ENCODE results near the gene UROD. TPM values are rescaled to one million over a fixed set of nuclear protein-coding genes. Genes with fewer than 3 reads are reported as not detected.

The UROD gene
- total RNA-seq, 2 experiments from 2014 or later: 105 to 106 TPM

GRCh38 chr1:45018599-45019230 is 6.7 kb downstream of the UROD start:
- intact Hi-C loops (cut with micrococcal nuclease): loop anchor here (1.0 to 10.0 kb wide), 3 partner anchors 212 to 282 kb away; partner anchors contain the start of genes BTBD19, DYNLT4 and PLK3
- POLR2A ChIA-PET: interaction anchor here (0.6 to 1.0 kb wide), 2 partner anchors 11 to 200 kb away, joined by 3 read pairs; no protein-coding TSS in a partner anchor
- Mint-ChIP-seq H3K36me3 (peaks cover 8% of the 10 kb centered on the region), H3K27me3 (no peaks in the 10 kb centered on the region), H3K4me1 (ENCODE audit: low read depth) (peaks cover 12% of the 10 kb centered on the region), H3K9me3 (no peaks in the 10 kb centered on the region), H3K4me3 (no peak overlapping the region), H3K27ac (no peak overlapping the region)
- DNase-seq: peak; percentile 75
- CTCF ChIA-PET: interaction anchor here (0.6 to 6.9 kb wide), 20 partner anchors 9 to 477 kb away, joined by 3 to 195 read pairs (median 4); partner anchors contain the start of gene MUTYH

- Mint-ChIP-seq H3K27me3 (no peaks in the 10 kb centered on the region), H3K36me3 (no peaks in the 10 kb centered on the region), H3K4me1 (ENCODE audit: low read depth) (peaks cover 9% of the 10 kb centered on the region), H3K27ac (no peak overlapping the region), H3K4me3 (no peak overlapping the region), H3K9me3 (no peaks in the 10 kb centered on the region)
- intact Hi-C loops (cut with micrococcal nuclease): no loop called here
- no peak for DNase-seq
- CTCF ChIA-PET: no interaction called here
- POLR2A ChIA-PET: no interaction called here
These were observed 11.6 kb downstream of the UROD start for GRCh38 chr1:45023663-45024062.

GRCh38 chr1:45026446-45026845 is 14.4 kb downstream of the UROD start:
- intact Hi-C loops (cut with micrococcal nuclease): no loop called here
- no peak overlapping the region for H3K27ac Mint-ChIP-seq
- no peaks in the 10 kb centered on the region for H3K9me3 Mint-ChIP-seq
- H3K4me1 Mint-ChIP-seq (ENCODE audit: low read depth): peaks cover 9% of the 10 kb centered on the region
- no peaks in the 10 kb centered on the region for H3K27me3 Mint-ChIP-seq
- ChIA-PET POLR2A (no interaction called here), CTCF (no interaction called here)
- no peak overlapping the region for H3K4me3 Mint-ChIP-seq
- no peaks in the 10 kb centered on the region for H3K36me3 Mint-ChIP-seq
- DNase-seq: no peak

GRCh38 chr1:45032837-45033236 is 20.8 kb downstream of the UROD start:
- ChIA-PET POLR2A (no interaction called here), CTCF (interaction anchor here (2.6 to 3.6 kb wide), 2 partner anchors 14 to 18 kb away, joined by 9 to 14 read pairs; no protein-coding TSS in a partner anchor)
- H3K27ac Mint-ChIP-seq: no peak overlapping the region
- H3K4me1 Mint-ChIP-seq (ENCODE audit: low read depth): peaks cover 5% of the 10 kb centered on the region
- H3K4me3 Mint-ChIP-seq: no peak overlapping the region
- H3K27me3 Mint-ChIP-seq: no peaks in the 10 kb centered on the region
- no peaks in the 10 kb centered on the region for H3K9me3 Mint-ChIP-seq
- DNase-seq: no peak
- intact Hi-C loops (cut with micrococcal nuclease): no loop called here
- no peaks in the 10 kb centered on the region for H3K36me3 Mint-ChIP-seq

- Mint-ChIP-seq H3K27ac (no peak overlapping the region), H3K4me3 (no peak overlapping the region), H3K9me3 (no peaks in the 10 kb centered on the region), H3K27me3 (no peaks in the 10 kb centered on the region), H3K4me1 (ENCODE audit: low read depth) (peaks cover 5% of the 10 kb centered on the region), H3K36me3 (no peaks in the 10 kb centered on the region)
- intact Hi-C loops (cut with micrococcal nuclease): no loop called here
- ChIA-PET CTCF (interaction anchor here (2.6 to 3.6 kb wide), 2 partner anchors 14 to 19 kb away, joined by 9 to 14 read pairs; no protein-coding TSS in a partner anchor), POLR2A (no interaction called here)
- DNase-seq: no peak
These were observed 21.3 kb downstream of the UROD start for GRCh38 chr1:45033356-45033755.

- Mint-ChIP-seq H3K4me3 (no peak overlapping the region), H3K27ac (no peak overlapping the region), H3K4me1 (ENCODE audit: low read depth) (peaks cover 5% of the 10 kb centered on the region), H3K27me3 (no peaks in the 10 kb centered on the region), H3K9me3 (no peaks in the 10 kb centered on the region), H3K36me3 (no peaks in the 10 kb centered on the region)
- ChIA-PET CTCF (interaction anchor here (3.6 kb wide), 1 partner anchor 17 kb away, joined by 14 read pairs; no protein-coding TSS in a partner anchor), POLR2A (no interaction called here)
- intact Hi-C loops (cut with micrococcal nuclease): no loop called here
- no peak for DNase-seq
These were observed 23.7 kb downstream of the UROD start for GRCh38 chr1:45035631-45036301.

GRCh38 chr1:45037456-45037855 is 25.4 kb downstream of the UROD start:
- intact Hi-C loops (cut with micrococcal nuclease): no loop called here
- ChIA-PET POLR2A (no interaction called here), CTCF (no interaction called here)
- H3K4me3 Mint-ChIP-seq: no peak overlapping the region
- no peaks in the 10 kb centered on the region for H3K27me3 Mint-ChIP-seq
- no peaks in the 10 kb centered on the region for H3K36me3 Mint-ChIP-seq
- DNase-seq: no peak
- no peak overlapping the region for H3K27ac Mint-ChIP-seq
- peaks cover 5% of the 10 kb centered on the region for H3K4me1 Mint-ChIP-seq (ENCODE audit: low read depth)
- no peaks in the 10 kb centered on the region for H3K9me3 Mint-ChIP-seq

GRCh38 chr1:45038240-45038639 is 26.2 kb downstream of the UROD start:
- Mint-ChIP-seq H3K27ac (no peak overlapping the region), H3K36me3 (no peaks in the 10 kb centered on the region), H3K27me3 (no peaks in the 10 kb centered on the region), H3K9me3 (no peaks in the 10 kb centered on the region), H3K4me1 (ENCODE audit: low read depth) (peaks cover 5% of the 10 kb centered on the region), H3K4me3 (no peak overlapping the region)
- ChIA-PET POLR2A (no interaction called here), CTCF (no interaction called here)
- no peak for DNase-seq
- intact Hi-C loops (cut with micrococcal nuclease): no loop called here

- POLR2A ChIA-PET: no interaction called here
- no peaks in the 10 kb centered on the region for H3K27me3 Mint-ChIP-seq
- H3K27ac Mint-ChIP-seq: no peak overlapping the region
- no peak overlapping the region for H3K4me3 Mint-ChIP-seq
- peaks cover 5% of the 10 kb centered on the region for H3K4me1 Mint-ChIP-seq (ENCODE audit: low read depth)
- H3K36me3 Mint-ChIP-seq: no peaks in the 10 kb centered on the region
- DNase-seq: no peak
- CTCF ChIA-PET: no interaction called here
- intact Hi-C loops (cut with micrococcal nuclease): no loop called here
- no peaks in the 10 kb centered on the region for H3K9me3 Mint-ChIP-seq
These were observed 26.8 kb downstream of the UROD start for GRCh38 chr1:45038661-45039364.

- no peak for DNase-seq
- H3K4me1 Mint-ChIP-seq (ENCODE audit: low read depth): peaks cover 5% of the 10 kb centered on the region
- H3K4me3 Mint-ChIP-seq: no peak overlapping the region
- no peak overlapping the region for H3K27ac Mint-ChIP-seq
- ChIA-PET CTCF (no interaction called here), POLR2A (no interaction called here)
- H3K27me3 Mint-ChIP-seq: no peaks in the 10 kb centered on the region
- intact Hi-C loops (cut with micrococcal nuclease): no loop called here
- no peaks in the 10 kb centered on the region for H3K36me3 Mint-ChIP-seq
- no peaks in the 10 kb centered on the region for H3K9me3 Mint-ChIP-seq
These were observed 28.2 kb downstream of the UROD start for GRCh38 chr1:45040297-45040696.

- no peak for DNase-seq
- ChIA-PET CTCF (no interaction called here), POLR2A (no interaction called here)
- Mint-ChIP-seq H3K4me3 (no peak overlapping the region), H3K9me3 (no peaks in the 10 kb centered on the region), H3K27me3 (no peaks in the 10 kb centered on the region), H3K36me3 (no peaks in the 10 kb centered on the region), H3K4me1 (ENCODE audit: low read depth) (no peaks in the 10 kb centered on the region), H3K27ac (no peak overlapping the region)
- intact Hi-C loops (cut with micrococcal nuclease): no loop called here
These were observed 31.0 kb downstream of the UROD start for GRCh38 chr1:45043094-45043493.

GRCh38 chr1:45044916-45045315 is 32.9 kb downstream of the UROD start:
- Mint-ChIP-seq H3K27ac (no peak overlapping the region), H3K4me3 (no peak overlapping the region), H3K9me3 (no peaks in the 10 kb centered on the region), H3K4me1 (ENCODE audit: low read depth) (no peaks in the 10 kb centered on the region), H3K36me3 (no peaks in the 10 kb centered on the region), H3K27me3 (no peaks in the 10 kb centered on the region)
- intact Hi-C loops (cut with micrococcal nuclease): no loop called here
- CTCF ChIA-PET: no interaction called here
- no peak for DNase-seq
- POLR2A ChIA-PET: no interaction called here
